Common myeloid progenitor, CD34-positive (primary cell): ENCODE results near the gene MSI2.

Experiments
- CTCF ChIA-PET: fragments of 350-600 bp; sonication (Branson Sonifier 250); formaldehyde crosslinking; loops from one replicate; lab custom pipeline; 2021; ENCODE audit warnings: antibody characterized with exemption; lab: Charles Lee
- POLR2A ChIA-PET: fragments of 350-600 bp; sonication (Branson Sonifier 250); formaldehyde crosslinking; loops from one replicate; lab custom pipeline; 2021; ENCODE audit warnings: antibody characterized with exemption; lab: Charles Lee
- DNase-seq, 3 donors: peaks; one replicate each; pipeline versions ENCODE4 v3.0.0 to v3.0.0-alpha.2; 2013
- H3K27ac ChIP-seq, 2 experiments: 1 replicate in 1 of 2; 2 replicates in 1 of 2; pipeline ENCODE4 v1.7.0; 2013; ENCODE audit warnings: inconsistent platforms in 2 of 2, low read length in 2 of 2, mild to moderate bottlenecking in 2 of 2, low read depth in 1 of 2, moderate library complexity in 1 of 2; ENCODE audit not compliant: severe bottlenecking in 2 of 2, insufficient read depth in 1 of 2, poor library complexity in 1 of 2
- H3K27me3 ChIP-seq, 5 experiments: replicated peaks in 2 of 5; 1 replicate in 3 of 5; 2 replicates in 2 of 5; pipeline versions ENCODE4 v1.6.1 to v1.7.0; 2013; ENCODE audit warnings: low read length in 4 of 5, mild to moderate bottlenecking in 2 of 5, moderate library complexity in 2 of 5, inconsistent platforms in 1 of 5; ENCODE audit not compliant: insufficient read depth in 5 of 5, control insufficient read depth in 4 of 5
- H3K36me3 ChIP-seq, 4 experiments: 1 replicate in 2 of 4; 2 replicates in 2 of 4; pipeline versions ENCODE4 v1.6.1 to v1.7.0; 2013; ENCODE audit warnings: low read length in 3 of 4, control low read depth in 1 of 4, mild to moderate bottlenecking in 1 of 4; ENCODE audit not compliant: control insufficient read depth in 4 of 4, insufficient read depth in 4 of 4
- H3K4me1 ChIP-seq, 4 experiments: 1 replicate in 3 of 4; 2 replicates in 1 of 4; pipeline versions ENCODE4 v1.6.1 to v1.7.1; 2013; ENCODE audit warnings: low read length in 3 of 4, mild to moderate bottlenecking in 3 of 4, control low read depth in 1 of 4, inconsistent platforms in 1 of 4, moderate library complexity in 1 of 4; ENCODE audit not compliant: control insufficient read depth in 4 of 4, insufficient read depth in 4 of 4; ENCODE audit errors: control extremely low read depth in 1 of 4
- H3K4me3 ChIP-seq, 7 experiments: 1 replicate in 4 of 7; 2 replicates in 3 of 7; pipeline versions ENCODE4 v1.5.1 to v1.7.0; 2013; ENCODE audit warnings: mild to moderate bottlenecking in 7 of 7, low read length in 6 of 7, moderate library complexity in 6 of 7, inconsistent platforms in 2 of 7, low read depth in 2 of 7, control low read depth in 1 of 7; ENCODE audit not compliant: insufficient read depth in 4 of 7, control insufficient read depth in 1 of 7; ENCODE audit errors: extremely low read depth in 1 of 7
- H3K9me3 ChIP-seq, 5 experiments: 1 replicate in 4 of 5; 2 replicates in 1 of 5; pipeline versions ENCODE4 v1.6.1 to v1.7.1; 2013; ENCODE audit warnings: low read length in 4 of 5, mild to moderate bottlenecking in 2 of 5, inconsistent platforms in 1 of 5, low read depth in 1 of 5, moderate library complexity in 1 of 5; ENCODE audit not compliant: control insufficient read depth in 4 of 5, insufficient read depth in 2 of 5; ENCODE audit errors: control extremely low read depth in 1 of 5
- WGBS: methylation state at CpG from one replicate; pipeline ENCODE4 v1.1.5; 2013; ENCODE audit not compliant: insufficient coverage; 5-methylcytosine and 5-hydroxymethylcytosine counted together

The MSI2 gene

DNA sequence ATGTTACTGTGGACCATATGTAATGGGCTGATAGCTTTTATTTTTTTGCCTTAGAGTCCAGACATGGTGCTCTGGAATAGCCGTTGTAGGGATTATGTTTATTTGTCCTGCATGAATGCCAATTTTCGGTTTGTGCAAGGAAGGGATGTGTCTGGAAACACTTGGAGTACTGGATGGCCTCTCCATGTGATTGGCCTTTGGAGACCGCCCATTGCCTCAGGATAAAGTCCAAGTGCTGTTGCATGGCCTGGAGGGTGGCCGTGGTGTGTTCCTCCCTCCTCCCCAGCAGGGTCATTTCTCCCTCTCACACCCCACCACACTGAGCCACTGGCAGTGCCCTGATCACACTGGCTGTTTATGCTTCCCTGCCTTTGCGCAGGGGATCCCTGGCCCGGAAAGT, 93.9 kb downstream of the MSI2 start:
- POLR2A ChIA-PET = interaction anchor here (0.6 to 1.2 kb wide), 2 partner anchors 29 to 44 kb away, joined by 3 read pairs; no protein-coding TSS in a partner anchor
- Histone ChIP-seq H3K36me3 (peaks cover 4 to 66% (median 37%) of the 10 kb centered on the region in 4 experiments), H3K27me3 (no peaks in the 10 kb centered on the region), H3K4me1 (peaks cover 5 to 82% (median 39%) of the 10 kb centered on the region in 4 experiments), H3K27ac (no peak overlapping the region), H3K4me3 (no peak overlapping the region), H3K9me3 (no peaks in the 10 kb centered on the region)
- CTCF ChIA-PET = interaction anchor here (1.1 to 1.5 kb wide), 3 partner anchors 70 to 107 kb away, joined by 3 to 5 read pairs (median 3); no protein-coding TSS in a partner anchor
- no peak for DNase-seq
- 100% methylated on average over 4 of the region's 6 CpGs for WGBS

DNA sequence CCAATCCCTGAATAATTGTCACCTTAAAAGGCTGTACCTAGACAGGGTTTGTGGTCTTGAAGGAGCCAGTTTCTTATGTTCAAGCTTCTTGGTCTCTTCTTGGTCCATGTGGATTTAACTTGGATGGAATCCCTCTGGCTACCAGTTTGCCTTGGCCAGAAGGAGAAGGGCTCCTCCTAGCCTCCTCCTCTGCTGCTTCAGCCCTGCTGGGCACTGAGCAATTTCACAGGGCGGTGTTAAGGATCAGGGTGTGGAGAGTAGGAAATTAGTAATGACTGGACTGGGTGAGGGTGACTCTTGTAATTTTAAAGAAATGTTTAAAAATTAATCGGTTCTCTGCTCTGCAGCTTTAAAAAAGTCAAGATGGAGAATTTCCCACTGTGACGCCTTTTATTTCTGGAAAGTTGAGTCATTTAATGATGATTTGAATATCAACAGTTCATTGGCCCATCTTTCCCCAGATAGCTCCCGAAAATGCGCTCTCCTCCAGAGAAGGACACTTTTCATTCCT, 96.4 kb downstream of the MSI2 start:
- POLR2A ChIA-PET = no interaction called here
- Histone ChIP-seq H3K27me3 (no peaks in the 10 kb centered on the region), H3K4me1 (peaks cover 14 to 89% (median 59%) of the 10 kb centered on the region in 4 experiments), H3K36me3 (peaks cover 2 to 57% (median 35%) of the 10 kb centered on the region in 4 experiments), H3K9me3 (no peaks in the 10 kb centered on the region), H3K27ac (no peak overlapping the region), H3K4me3 (no peak overlapping the region)
- no peak for DNase-seq
- CTCF ChIA-PET = interaction anchor here (1.0 to 1.9 kb wide), 4 partner anchors 16 to 478 kb away, joined by 3 to 5 read pairs (median 4); no protein-coding TSS in a partner anchor
- WGBS = 100% methylated on average over 5 of the region's 5 CpGs

DNA sequence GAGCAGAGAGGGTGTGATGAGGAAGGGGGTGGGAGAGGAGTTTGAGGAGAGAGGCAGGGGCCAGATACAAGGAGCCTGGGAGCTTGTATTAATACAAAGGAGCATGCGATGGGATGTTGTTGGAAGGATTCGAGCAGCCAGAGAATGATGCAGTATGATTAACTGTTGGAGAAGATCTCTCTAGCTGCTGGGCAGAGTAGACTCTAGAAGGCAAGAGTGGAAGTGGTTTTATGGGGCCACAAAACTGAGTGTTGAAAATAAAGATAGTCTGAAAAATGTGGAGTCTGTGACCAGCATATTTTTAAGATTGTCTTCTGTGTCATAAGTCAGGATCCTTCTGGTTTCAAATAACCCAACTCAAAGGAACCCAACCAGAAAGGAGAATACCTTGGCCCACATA, 98.3 kb downstream of the MSI2 start:
- 57% methylated on average over 2 of the region's 2 CpGs for WGBS
- DNase-seq = peak in 2 of 3 donors; percentile 64 to 73
- CTCF ChIA-PET = interaction anchor here (0.7 to 1.9 kb wide), 4 partner anchors 15 to 51 kb away, joined by 3 to 5 read pairs (median 4); no protein-coding TSS in a partner anchor

DNA sequence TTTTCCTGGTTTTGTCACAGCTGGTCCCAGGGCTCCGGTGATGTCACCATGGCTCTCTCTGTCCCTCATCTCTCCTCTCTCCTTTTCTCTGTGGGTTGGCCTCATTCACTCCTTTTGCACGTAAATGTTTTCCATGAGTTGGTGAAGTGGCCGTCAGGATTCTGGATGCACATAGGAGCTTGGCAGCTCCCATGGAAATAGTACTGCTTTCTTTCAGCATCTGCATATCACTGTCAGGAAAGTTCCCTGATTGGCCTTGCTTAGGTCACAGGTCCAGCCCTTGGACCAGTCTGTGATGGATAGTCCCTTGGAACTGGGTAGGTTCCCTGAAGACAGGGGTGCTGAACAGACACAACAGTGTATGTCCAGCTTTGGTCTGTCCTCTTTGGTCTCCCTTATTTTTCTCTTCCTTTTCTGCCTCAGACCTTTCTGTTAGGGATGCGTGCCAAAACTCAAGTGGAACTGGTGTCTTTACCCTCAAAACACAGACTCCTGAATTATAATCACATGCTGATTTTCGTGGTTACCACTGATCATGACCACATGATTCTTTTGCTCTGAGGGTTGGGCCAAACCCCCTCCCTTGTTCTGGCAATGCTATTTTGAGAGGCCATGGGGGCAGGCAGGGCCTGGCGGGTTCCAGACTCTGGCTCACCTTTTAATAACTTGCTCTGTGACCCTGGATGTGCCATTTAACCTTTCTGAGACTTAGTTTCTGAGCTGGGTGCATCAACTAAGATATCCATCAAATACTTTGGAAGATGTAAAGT, 99.0 kb downstream of the MSI2 start:
- H3K27me3 ChIP-seq = no peaks in the 10 kb centered on the region
- peak in 2 of 3 donors; percentile 78 to 84 for DNase-seq
- H3K4me1 ChIP-seq = peaks cover 27 to 96% (median 75%) of the 10 kb centered on the region in 4 experiments
- H3K4me3 ChIP-seq = no peak overlapping the region
- H3K9me3 ChIP-seq = no peaks in the 10 kb centered on the region
- peaks cover 2 to 35% (median 21%) of the 10 kb centered on the region in 4 experiments for H3K36me3 ChIP-seq
- ChIA-PET CTCF (interaction anchor here (0.6 to 1.3 kb wide), 4 partner anchors 14 to 1345 kb away, joined by 3 to 4 read pairs (median 3); no protein-coding TSS in a partner anchor), POLR2A (no interaction called here)
- WGBS = 57% methylated on average over 5 of the region's 6 CpGs
- H3K27ac ChIP-seq = peak overlapping the region; percentile 26 to 55

More for the DNA sequence above, 98.3 kb downstream of the MSI2 start:
- Histone ChIP-seq H3K9me3 (no peaks in the 10 kb centered on the region), H3K27me3 (no peaks in the 10 kb centered on the region), H3K4me3 (no peak overlapping the region), H3K27ac (peak overlapping the region; percentile 26 to 55), H3K36me3 (peaks cover 2 to 37% (median 25%) of the 10 kb centered on the region in 4 experiments), H3K4me1 (peaks cover 26 to 92% (median 70%) of the 10 kb centered on the region in 4 experiments)
- POLR2A ChIA-PET = no interaction called here

DNA sequence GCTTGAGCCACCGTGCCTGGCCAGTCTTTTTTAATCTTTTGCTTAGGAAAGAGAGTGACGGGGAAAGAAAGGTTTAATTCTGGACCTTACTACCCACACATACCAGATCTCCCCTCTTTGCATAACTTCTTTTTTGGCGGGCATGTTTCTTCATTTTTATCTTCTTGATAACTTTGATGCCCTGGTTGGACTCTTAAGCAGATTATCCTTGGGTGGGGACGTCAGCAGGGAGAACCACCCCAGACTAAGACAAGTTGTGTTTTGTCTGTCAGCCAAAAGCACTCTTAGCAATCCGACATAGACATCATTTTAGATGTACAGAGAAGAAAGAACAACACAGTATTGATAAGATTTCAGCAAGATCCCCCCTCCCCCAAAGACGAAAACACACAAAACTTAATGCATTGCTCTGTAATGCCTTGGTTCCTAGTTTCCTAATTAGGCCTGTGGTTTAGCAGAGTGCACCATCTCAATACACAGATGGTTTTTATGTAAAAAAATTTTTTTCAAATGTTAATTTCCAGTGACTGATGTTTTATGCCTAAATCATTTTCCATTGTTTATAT, 99.9 kb downstream of the MSI2 start:
- CTCF ChIA-PET = interaction anchor here (1.1 to 2.3 kb wide), 9 partner anchors 12 to 112 kb away, joined by 3 to 11 read pairs (median 3); no protein-coding TSS in a partner anchor
- peak in 2 of 3 donors; percentile 63 to 73 for DNase-seq
- WGBS = 52% methylated on average over 2 of the region's 6 CpGs
- Histone ChIP-seq H3K27ac (peak overlapping the region in 1 of 2 experiments; percentile 55), H3K36me3 (peaks cover 2 to 33% (median 12%) of the 10 kb centered on the region in 4 experiments), H3K4me1 (peaks cover 27 to 93% (median 75%) of the 10 kb centered on the region in 4 experiments), H3K27me3 (no peaks in the 10 kb centered on the region), H3K9me3 (no peaks in the 10 kb centered on the region), H3K4me3 (peak overlapping the region in 3 of 7 experiments; percentile 20 to 72 (median 62))
- POLR2A ChIA-PET = interaction anchor here (0.8 to 1.6 kb wide), 3 partner anchors 9 to 23 kb away, joined by 3 to 11 read pairs (median 3); no protein-coding TSS in a partner anchor

GRCh38 chr17:57356719-57357391, 100.5 kb downstream of the MSI2 start:
- no peaks in the 10 kb centered on the region for H3K27me3 ChIP-seq
- ChIA-PET POLR2A (interaction anchor here (0.7 to 1.6 kb wide), 5 partner anchors 9 to 89 kb away, joined by 3 to 11 read pairs (median 3); no protein-coding TSS in a partner anchor), CTCF (interaction anchor here (0.6 to 2.3 kb wide), 15 partner anchors 8 to 113 kb away, joined by 3 to 11 read pairs (median 3); no protein-coding TSS in a partner anchor)
- H3K27ac ChIP-seq = peak overlapping the region; percentile 67 to 76
- no peaks in the 10 kb centered on the region for H3K9me3 ChIP-seq
- H3K4me3 ChIP-seq = peak overlapping the region in 5 of 7 experiments; percentile 17 to 72 (median 53)
- peak in 2 of 3 donors; percentile 72 to 80 for DNase-seq
- H3K36me3 ChIP-seq = peaks cover 2 to 30% (median 9%) of the 10 kb centered on the region in 4 experiments
- H3K4me1 ChIP-seq = peaks cover 27 to 89% (median 75%) of the 10 kb centered on the region in 4 experiments
- WGBS = 6% methylated on average over 14 of the region's 16 CpGs
